H9 (cell line): ENCODE results near the gene CSRNP2. TPM values are rescaled to one million over a fixed set of nuclear protein-coding genes. Genes with fewer than 3 reads are reported as not detected.

Experiments used
- DNase-seq: peaks from one replicate; pipeline ENCODE4 v3.0.0-alpha.2; 2017
- H2AFZ ChIP-seq: one replicate; pipeline ENCODE4 v1.6.1; 2013; ENCODE audit warnings: mild to moderate bottlenecking, low read length, control low read depth, moderate library complexity
- H2AK5ac ChIP-seq: 2 replicates; pipeline ENCODE4 v1.6.1; 2013; ENCODE audit warnings: low read length, control low read depth, mixed read lengths; ENCODE audit not compliant: insufficient read length
- H2BK120ac ChIP-seq: one replicate; pipeline ENCODE4 v1.6.1; 2013; ENCODE audit warnings: low read depth, mild to moderate bottlenecking, low read length, control low read depth, inconsistent platforms; ENCODE audit not compliant: poor library complexity, severe bottlenecking
- H2BK12ac ChIP-seq: 2 replicates; pipeline ENCODE4 v1.6.1; 2013; ENCODE audit warnings: low read length, control low read depth, mixed read lengths, low read depth; ENCODE audit not compliant: insufficient read length
- H2BK15ac ChIP-seq: 2 replicates; pipeline ENCODE4 v1.6.1; 2013; ENCODE audit warnings: low read depth, low read length, control low read depth
- H2BK20ac ChIP-seq: one replicate; pipeline ENCODE4 v1.6.1; 2013; ENCODE audit warnings: low read depth, mild to moderate bottlenecking, low read length, control low read depth, inconsistent platforms; ENCODE audit not compliant: poor library complexity, severe bottlenecking
- H2BK5ac ChIP-seq: 2 replicates; pipeline ENCODE4 v1.6.1; 2013; ENCODE audit warnings: low read length, control low read depth, mixed read lengths; ENCODE audit not compliant: insufficient read length
- H3K14ac ChIP-seq: 2 replicates; pipeline ENCODE4 v1.6.1; 2013; ENCODE audit warnings: low read length, control low read depth; ENCODE audit not compliant: insufficient read depth
- H3K18ac ChIP-seq: 2 replicates; pipeline ENCODE4 v1.6.1; 2013; ENCODE audit warnings: low read depth, mild to moderate bottlenecking, mixed read lengths, low read length, control low read depth; ENCODE audit not compliant: insufficient read length
- H3K23ac ChIP-seq: 2 replicates; pipeline ENCODE4 v1.6.1; 2013; ENCODE audit warnings: low read length, control low read depth, mixed read lengths, low read depth; ENCODE audit not compliant: insufficient read length
- H3K23me2 ChIP-seq: 2 replicates; pipeline ENCODE4 v1.6.1; 2013; ENCODE audit warnings: low read depth, mild to moderate bottlenecking, mixed read lengths, low read length, control low read depth; ENCODE audit not compliant: insufficient read length, poor library complexity, severe bottlenecking
- H3K27ac ChIP-seq: 2 replicates; pipeline ENCODE4 v1.5.1; 2013; ENCODE audit warnings: low read length, control low read depth, mixed read lengths, low read depth; ENCODE audit not compliant: insufficient read length
- H3K27me3 ChIP-seq: 2 replicates; pipeline ENCODE4 v1.6.1; 2013; ENCODE audit warnings: low read length, control low read depth, inconsistent platforms; ENCODE audit not compliant: insufficient read depth
- H3K4ac ChIP-seq: 2 replicates; pipeline ENCODE4 v1.6.1; 2013; ENCODE audit warnings: low read depth, mild to moderate bottlenecking, control low read depth, inconsistent platforms, low read length, moderate library complexity
- H3K4me1 ChIP-seq: 2 replicates; pipeline ENCODE4 v1.6.1; 2013; ENCODE audit warnings: low read length, control low read depth, inconsistent platforms; ENCODE audit not compliant: insufficient read depth
- H3K4me2 ChIP-seq: 2 replicates; pipeline ENCODE4 v1.6.1; 2013; ENCODE audit warnings: low read length, control low read depth, mixed read lengths; ENCODE audit not compliant: insufficient read length, insufficient read depth
- H3K56ac ChIP-seq: 2 replicates; pipeline ENCODE4 v1.6.1; 2013; ENCODE audit warnings: low read depth, mild to moderate bottlenecking, mixed read lengths, low read length, control low read depth; ENCODE audit not compliant: insufficient read length
- H3K79me1 ChIP-seq: 2 replicates; pipeline ENCODE4 v1.6.1; 2013; ENCODE audit warnings: low read depth, mild to moderate bottlenecking, moderate library complexity, low read length, control low read depth, inconsistent platforms; ENCODE audit not compliant: insufficient read depth, poor library complexity, severe bottlenecking
- H3K79me2 ChIP-seq: 2 replicates; pipeline ENCODE4 v1.6.1; 2013; ENCODE audit warnings: low read length, control low read depth, inconsistent platforms; ENCODE audit not compliant: insufficient read depth
- H3K9ac ChIP-seq: 2 replicates; pipeline ENCODE4 v1.6.1; 2013; ENCODE audit warnings: low read length, control low read depth, mixed read lengths; ENCODE audit not compliant: insufficient read length; ENCODE audit errors: extremely low read depth
- H3K9me3 ChIP-seq: one replicate; pipeline ENCODE4 v1.6.1; 2013; ENCODE audit warnings: low read depth, low read length, inconsistent platforms; ENCODE audit not compliant: control insufficient read depth
- H3T11ph ChIP-seq: one replicate; pipeline ENCODE4 v1.6.1; 2013; ENCODE audit warnings: mild to moderate bottlenecking, low read length, control low read depth, inconsistent platforms
- H4K20me1 ChIP-seq: one replicate; pipeline ENCODE4 v1.6.1; 2013; ENCODE audit not compliant: control insufficient read depth, insufficient read length, insufficient read depth
- H4K5ac ChIP-seq: 2 replicates; pipeline ENCODE4 v1.6.1; 2013; ENCODE audit warnings: low read depth, mild to moderate bottlenecking, mixed read lengths, low read length, control low read depth; ENCODE audit not compliant: insufficient read length
- H4K8ac ChIP-seq: replicated peaks from 2 replicates; pipeline ENCODE4 v1.6.1; 2013; ENCODE audit warnings: low read length, control low read depth, mixed read lengths, low read depth; ENCODE audit not compliant: insufficient read length
- H4K91ac ChIP-seq: 2 replicates; pipeline ENCODE4 v1.6.1; 2013; ENCODE audit warnings: low read depth, mild to moderate bottlenecking, moderate library complexity, mixed read lengths, low read length, control low read depth; ENCODE audit not compliant: insufficient read length
- H3K27ac Mint-ChIP-seq, 3 experiments: 2 replicates in 2 of 3; 3 replicates in 1 of 3; pipeline ENCODE4 v1.8.0; 2020 to 2021; ENCODE audit warnings: mixed read lengths in 3 of 3, mild to moderate bottlenecking in 1 of 3, moderate library complexity in 1 of 3
- H3K27me3 Mint-ChIP-seq: 2 replicates; pipeline ENCODE4 v1.8.0; 2021; ENCODE audit warnings: low read depth, mild to moderate bottlenecking, moderate library complexity, mixed read lengths
- H3K36me3 Mint-ChIP-seq, 3 experiments: 2 replicates in 2 of 3; 3 replicates in 1 of 3; pipeline ENCODE4 v1.8.0; 2020 to 2021; ENCODE audit warnings: low read depth in 3 of 3, mixed read lengths in 3 of 3; ENCODE audit not compliant: insufficient read depth in 1 of 3
- H3K4me1 Mint-ChIP-seq, 2 experiments: 2 replicates each; pipeline ENCODE4 v1.8.0; 2020; ENCODE audit warnings: mixed read lengths in 2 of 2
- H3K4me3 Mint-ChIP-seq, 2 experiments: 2 replicates in 1 of 2; 3 replicates in 1 of 2; pipeline ENCODE4 v1.8.0; 2020 to 2021; ENCODE audit warnings: mild to moderate bottlenecking in 2 of 2, mixed read lengths in 2 of 2, moderate library complexity in 1 of 2
- H3K9me3 Mint-ChIP-seq, 2 experiments: 2 replicates in 1 of 2; 3 replicates in 1 of 2; pipeline ENCODE4 v1.8.0; 2020; ENCODE audit warnings: mild to moderate bottlenecking in 2 of 2, mixed read lengths in 2 of 2, moderate library complexity in 1 of 2
- WGBS: extraction: QIAGEN DNeasy Blood & Tissue Kit; methylation state at CpG from one replicate; pipeline ENCODE4 v1.1.7; 2013; ENCODE audit warnings: missing lambda C conversion rate, low lambda C conversion rate, mixed read lengths; ENCODE audit not compliant: insufficient read length; ENCODE audit errors: extremely low coverage; 5-methylcytosine and 5-hydroxymethylcytosine counted together
- total RNA-seq: library from RNA; stranded (reverse); gene quantifications from 2 replicates; pipeline ENCODE4 v1.2.1, GENCODE V29; 2021
- TF ChIP-seq, protein P1 (sequence below): fragments of 200-600 bp; sonication (generic); conservative IDR thresholded peaks from 3 replicates; pipeline ENCODE4 v1.8.0; 2021; ENCODE audit warnings: antibody characterized with exemption, mild to moderate bottlenecking

The CSRNP2 gene
- total RNA-seq, 1 experiment from 2014 or later = 38.6 TPM

DNA sequence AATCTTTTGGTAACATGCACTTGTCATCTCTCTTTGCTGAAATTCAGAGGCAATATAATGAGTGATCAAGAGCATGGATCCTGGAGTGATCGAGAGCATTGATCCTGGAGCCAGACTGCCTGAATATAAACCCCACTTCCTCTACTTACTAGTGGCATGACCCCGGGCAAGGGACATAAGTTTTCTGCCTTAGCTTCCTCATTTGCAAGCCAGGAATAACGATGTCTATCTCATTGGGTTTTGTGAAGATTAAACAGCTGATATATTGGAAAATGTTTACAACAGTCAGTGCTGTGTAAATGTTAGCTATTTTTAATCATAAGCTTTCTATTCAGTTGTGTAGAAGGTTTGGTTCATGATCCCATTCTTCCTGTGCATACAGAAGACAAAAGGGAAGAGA lies 2.4 kb upstream of the CSRNP2 start:
- Mint-ChIP-seq H3K4me3 (no peak overlapping the region), H3K4me1 (peaks cover 20 to 24% of the 10 kb centered on the region in 2 experiments), H3K9me3 (no peaks in the 10 kb centered on the region; a peak in 1 of 5 replicates), H3K27me3 (no peaks in the 10 kb centered on the region), H3K27ac (peak overlapping the region in 1 of 3 experiments; percentile 23; a peak in 1 of 7 replicates), H3K36me3 (peaks cover 0 to 6% (median 0%) of the 10 kb centered on the region in 3 experiments; a peak in 4 of 7 replicates)
- Histone ChIP-seq H3K27ac (no peak overlapping the region), H3K79me2 (peaks cover 6% of the 10 kb centered on the region; the same call in 1 of the 2 replicates), H3K79me1 (peaks cover 7% of the 10 kb centered on the region), H2BK5ac (no peak overlapping the region), H3K9me3 (no peaks in the 10 kb centered on the region), H3K56ac (no peak overlapping the region), H3K9ac (no peak overlapping the region), H4K20me1 (no peaks in the 10 kb centered on the region), H3K4me2 (no peak overlapping the region), H2BK12ac (no peak overlapping the region), H3K4ac (no peak overlapping the region), H2BK20ac (no peak overlapping the region), H3K4me1 (peaks cover 2% of the 10 kb centered on the region; the same call in 1 of the 2 replicates), H3K23ac (no peak overlapping the region), H3T11ph (no peak overlapping the region), H2AK5ac (no peak overlapping the region), H4K5ac (no peak overlapping the region), H4K91ac (no peak overlapping the region), H3K18ac (no peak overlapping the region), H4K8ac (no peak overlapping the region), H3K14ac (no peak overlapping the region), H3K27me3 (no peaks in the 10 kb centered on the region), H2BK120ac (no peak overlapping the region), H2BK15ac (no peak overlapping the region), H3K23me2 (peaks cover 8% of the 10 kb centered on the region), H2AFZ (no peak overlapping the region)
- DNase-seq = no peak
- TF ChIP-seq, protein P1, sequence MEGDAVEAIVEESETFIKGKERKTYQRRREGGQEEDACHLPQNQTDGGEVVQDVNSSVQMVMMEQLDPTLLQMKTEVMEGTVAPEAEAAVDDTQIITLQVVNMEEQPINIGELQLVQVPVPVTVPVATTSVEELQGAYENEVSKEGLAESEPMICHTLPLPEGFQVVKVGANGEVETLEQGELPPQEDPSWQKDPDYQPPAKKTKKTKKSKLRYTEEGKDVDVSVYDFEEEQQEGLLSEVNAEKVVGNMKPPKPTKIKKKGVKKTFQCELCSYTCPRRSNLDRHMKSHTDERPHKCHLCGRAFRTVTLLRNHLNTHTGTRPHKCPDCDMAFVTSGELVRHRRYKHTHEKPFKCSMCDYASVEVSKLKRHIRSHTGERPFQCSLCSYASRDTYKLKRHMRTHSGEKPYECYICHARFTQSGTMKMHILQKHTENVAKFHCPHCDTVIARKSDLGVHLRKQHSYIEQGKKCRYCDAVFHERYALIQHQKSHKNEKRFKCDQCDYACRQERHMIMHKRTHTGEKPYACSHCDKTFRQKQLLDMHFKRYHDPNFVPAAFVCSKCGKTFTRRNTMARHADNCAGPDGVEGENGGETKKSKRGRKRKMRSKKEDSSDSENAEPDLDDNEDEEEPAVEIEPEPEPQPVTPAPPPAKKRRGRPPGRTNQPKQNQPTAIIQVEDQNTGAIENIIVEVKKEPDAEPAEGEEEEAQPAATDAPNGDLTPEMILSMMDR = no peak
- WGBS = no CpG with 5 or more reads among the region's 3 CpGs
